OCI-LY1 (cell line): ENCODE measurements around the gene GNA12.

Experiments used
- H2AFZ ChIP-seq: fragments of 200-600 bp; sonication (generic), shearing (Covaris generic); 2 replicates; pipeline ENCODE4 v1.6.0; 2014; ENCODE audit warnings: antibody characterized with exemption, mild to moderate bottlenecking, low read length
- H3F3A ChIP-seq: fragments of 200-600 bp; sonication (generic), shearing (Covaris generic); 2 replicates; pipeline ENCODE4 v1.6.0; 2014; ENCODE audit warnings: mild to moderate bottlenecking, antibody characterized with exemption, low read length, moderate library complexity; ENCODE audit not compliant: insufficient read depth
- H3K27ac ChIP-seq: fragments of 200-600 bp; sonication (generic); 2 replicates; pipeline ENCODE4 v1.5.1; 2014; ENCODE audit warnings: low read length, mixed run types, mild to moderate bottlenecking, low read depth; ENCODE audit not compliant: poor library complexity, severe bottlenecking
- H3K27me3 ChIP-seq: fragments of 200-600 bp; sonication (generic); 2 replicates; pipeline ENCODE4 v1.6.0; 2014; ENCODE audit warnings: antibody characterized with exemption, mild to moderate bottlenecking, low read length, moderate library complexity; ENCODE audit not compliant: insufficient read depth
- H3K36me3 ChIP-seq: fragments of 200-600 bp; sonication (generic); 2 replicates; pipeline ENCODE4 v1.6.1; 2014; ENCODE audit warnings: mild to moderate bottlenecking, antibody characterized with exemption, low read length, moderate library complexity, mixed read lengths; ENCODE audit not compliant: insufficient read depth
- H3K4me1 ChIP-seq: fragments of 200-600 bp; sonication (generic); 2 replicates; pipeline ENCODE4 v1.5.1; 2014; ENCODE audit warnings: mild to moderate bottlenecking, low read length, moderate library complexity; ENCODE audit not compliant: insufficient read depth, severe bottlenecking
- H3K4me2 ChIP-seq: fragments of 200-600 bp; sonication (generic), shearing (Covaris generic); 2 replicates; pipeline ENCODE4 v1.6.1; 2014; ENCODE audit warnings: low read length
- H3K4me3 ChIP-seq: fragments of 200-600 bp; sonication (generic); 2 replicates; pipeline ENCODE4 v1.5.1; 2014; ENCODE audit warnings: low read length, low read depth, mild to moderate bottlenecking, mixed read lengths; ENCODE audit not compliant: poor library complexity, severe bottlenecking
- H3K79me2 ChIP-seq: fragments of 200-600 bp; shearing (Covaris generic); 2 replicates; pipeline ENCODE4 v1.6.1; 2016; ENCODE audit warnings: mixed run types, low read length, mixed read lengths; ENCODE audit not compliant: insufficient read depth
- H3K9ac ChIP-seq: fragments of 200-600 bp; sonication (generic), shearing (Covaris generic); 2 replicates; pipeline ENCODE4 v1.6.1; 2014; ENCODE audit warnings: mild to moderate bottlenecking, low read length, mixed read lengths
- H3K9me2 ChIP-seq: fragments of 200-600 bp; sonication (generic), shearing (Covaris generic); 2 replicates; pipeline ENCODE4 v1.6.1; 2014; ENCODE audit warnings: low read depth, mild to moderate bottlenecking, low read length, mixed read lengths
- H3K9me3 ChIP-seq: fragments of 200-600 bp; shearing (Covaris generic); 2 replicates; pipeline ENCODE4 v1.6.1; 2014; ENCODE audit warnings: low read length, mixed read lengths
- H4K20me1 ChIP-seq: fragments of 200-600 bp; sonication (generic), shearing (Covaris generic); 2 replicates; pipeline ENCODE4 v1.6.0; 2016; ENCODE audit warnings: mild to moderate bottlenecking, low read length; ENCODE audit not compliant: insufficient read depth
- CTCF ChIP-seq: fragments of 200-600 bp; sonication (generic), shearing (Covaris generic); IDR thresholded peaks from 2 replicates; pipeline ENCODE4 v1.5.1; 2017; ENCODE audit warnings: mild to moderate bottlenecking, antibody characterized with exemption, low read length, moderate library complexity, mixed read lengths
- EZH2 ChIP-seq: fragments of 200-600 bp; sonication (generic), shearing (Covaris generic); IDR thresholded peaks from 2 replicates; pipeline ENCODE4 v1.8.0; 2017; ENCODE audit warnings: borderline replicate concordance, mixed run types, mild to moderate bottlenecking, antibody characterized with exemption, low read length, moderate library complexity, mixed read lengths

Gene GNA12

GRCh38 chr7:2708041-2708440, 136.1 kb downstream of the GNA12 start:
- H3K4me2 ChIP-seq, result no peak overlapping the region

GRCh38 chr7:2707481-2707880, 136.6 kb downstream of the GNA12 start:
- Histone ChIP-seq H3F3A (no peaks in the 10 kb centered on the region), H2AFZ (no peak overlapping the region), H3K79me2 (no peaks in the 10 kb centered on the region), H3K4me1 (peaks cover 13% of the 10 kb centered on the region), H3K4me3 (no peak overlapping the region), H3K9ac (no peak overlapping the region), H3K9me2 (no peaks in the 10 kb centered on the region), H3K27me3 (no peaks in the 10 kb centered on the region; the same call in 1 of the 2 replicates), H3K27ac (no peak overlapping the region), H3K9me3 (no peaks in the 10 kb centered on the region), H3K4me2 (no peak overlapping the region), H4K20me1 (no peaks in the 10 kb centered on the region), H3K36me3 (no peaks in the 10 kb centered on the region)
- TF ChIP-seq CTCF, result no peak
- TF ChIP-seq EZH2, result no peak

More at GRCh38 chr7:2708041-2708440, 136.1 kb downstream of the GNA12 start:
- Histone ChIP-seq H3K27me3 (no peaks in the 10 kb centered on the region), H3K9ac (no peak overlapping the region), H2AFZ (no peak overlapping the region), H3K79me2 (no peaks in the 10 kb centered on the region), H3F3A (no peaks in the 10 kb centered on the region), H4K20me1 (no peaks in the 10 kb centered on the region), H3K36me3 (no peaks in the 10 kb centered on the region), H3K27ac (no peak overlapping the region), H3K9me2 (no peaks in the 10 kb centered on the region), H3K4me1 (peaks cover 13% of the 10 kb centered on the region), H3K4me3 (no peak overlapping the region), H3K9me3 (no peaks in the 10 kb centered on the region)
- TF ChIP-seq CTCF, result no peak
- TF ChIP-seq EZH2, result no peak

- H3F3A ChIP-seq, result no peaks in the 10 kb centered on the region
Observed at GRCh38 chr7:2706685-2707126, 137.4 kb downstream of the GNA12 start.

More at GRCh38 chr7:2706685-2707126, 137.4 kb downstream of the GNA12 start:
- H3K79me2 ChIP-seq, result no peaks in the 10 kb centered on the region
- TF ChIP-seq CTCF (no peak), EZH2 (no peak)
- H3K27ac ChIP-seq, result no peak overlapping the region
- no peaks in the 10 kb centered on the region for H3K36me3 ChIP-seq
- no peak overlapping the region for H3K4me2 ChIP-seq
- no peaks in the 10 kb centered on the region for H4K20me1 ChIP-seq
- H3K27me3 ChIP-seq, result no peaks in the 10 kb centered on the region; the same call in 1 of the 2 replicates
- no peaks in the 10 kb centered on the region for H3K9me3 ChIP-seq
- no peaks in the 10 kb centered on the region for H3K9me2 ChIP-seq
- no peak overlapping the region for H2AFZ ChIP-seq
- no peak overlapping the region for H3K4me3 ChIP-seq
- H3K4me1 ChIP-seq, result peaks cover 13% of the 10 kb centered on the region
- no peak overlapping the region for H3K9ac ChIP-seq
